Non-pigmented ciliary epithelial cell (primary cell): ENCODE measurements around the gene DNAJC17.

Experiments
- DNase-seq: peaks from one replicate; pipeline ENCODE4 v3.0.0-alpha.2; 2010; ENCODE audit warnings: low read depth

Gene DNAJC17

DNA sequence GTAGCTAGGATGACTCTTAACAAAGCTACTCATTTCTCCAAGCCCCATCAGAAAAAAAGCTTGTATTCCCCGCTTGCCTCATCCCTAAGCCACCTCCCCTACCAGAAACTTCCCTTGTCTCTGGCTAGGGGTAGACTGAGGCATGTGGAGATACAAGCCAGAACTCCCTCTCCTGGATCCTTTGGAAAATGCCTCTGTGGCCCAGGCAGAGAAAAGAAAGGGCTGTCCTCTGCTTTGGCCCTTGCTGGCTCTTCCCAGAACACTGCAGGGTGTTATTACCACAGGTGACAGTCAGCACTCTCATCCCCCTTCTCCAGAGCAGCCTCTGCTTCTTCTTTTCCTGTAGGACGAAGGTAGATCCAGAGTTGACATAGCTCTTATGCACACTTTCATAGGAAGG is 67.4 kb downstream of the DNAJC17 start:
- DNase-seq, result no peak

DNA sequence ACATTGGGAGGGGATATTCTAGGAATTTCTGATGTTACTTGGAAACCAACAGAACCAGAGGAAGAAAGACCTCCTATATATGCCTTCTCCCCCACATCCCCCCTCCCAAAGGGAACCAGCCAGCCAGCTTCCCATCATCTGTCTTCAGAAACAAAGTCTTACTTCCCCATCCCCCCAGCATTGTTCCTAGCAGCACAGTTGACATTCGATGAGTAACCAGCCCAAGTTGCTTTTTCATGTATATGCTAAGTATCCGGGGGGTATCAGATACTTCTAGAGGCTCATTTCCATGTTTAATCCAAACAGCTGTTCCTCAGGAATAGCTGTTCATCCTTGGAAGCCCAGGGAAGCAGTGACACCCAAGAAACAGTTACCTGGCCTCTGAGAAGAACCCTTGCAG is 68.2 kb downstream of the DNAJC17 start:
- no peak for DNase-seq

DNA sequence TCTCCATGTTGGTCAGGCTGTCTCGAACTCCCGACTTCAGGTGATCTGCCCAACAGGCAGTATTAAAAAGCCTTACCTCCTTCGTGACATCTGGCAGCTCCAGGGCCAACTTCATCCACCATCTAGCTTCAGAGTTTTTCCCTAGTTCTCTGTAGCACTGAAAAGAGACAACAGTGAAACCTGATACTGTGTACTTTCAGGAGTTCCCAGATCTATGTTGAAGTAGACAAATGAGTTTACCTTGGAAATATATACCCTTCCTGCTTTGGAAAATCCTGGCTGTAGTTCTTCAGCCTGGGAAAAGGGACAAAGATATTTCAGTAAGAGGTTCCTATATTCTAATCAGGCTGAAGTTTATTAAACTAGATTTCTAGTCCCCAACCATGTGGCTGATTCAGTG is 70.2 kb downstream of the DNAJC17 start:
- no peak for DNase-seq

DNA sequence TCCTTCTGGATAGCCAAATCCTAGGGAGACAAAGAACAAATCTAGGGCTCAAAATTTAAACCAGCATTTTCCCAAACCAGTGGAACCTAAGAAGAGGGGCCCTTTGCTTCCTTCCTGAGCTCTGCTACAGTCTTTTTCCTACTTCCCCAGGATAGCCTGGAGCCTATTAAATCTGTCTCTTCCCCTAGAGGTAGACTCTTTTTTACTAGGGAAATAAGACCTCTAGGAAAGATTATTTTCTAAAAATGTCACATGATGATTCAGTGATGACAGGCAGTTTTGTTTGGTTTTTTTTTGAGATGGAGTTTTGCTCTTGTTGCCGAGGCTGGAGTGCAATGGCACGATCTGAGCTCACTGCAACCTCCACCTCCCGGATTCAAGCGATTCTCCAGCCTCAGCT is 70.7 kb downstream of the DNAJC17 start:
- no peak for DNase-seq

DNA sequence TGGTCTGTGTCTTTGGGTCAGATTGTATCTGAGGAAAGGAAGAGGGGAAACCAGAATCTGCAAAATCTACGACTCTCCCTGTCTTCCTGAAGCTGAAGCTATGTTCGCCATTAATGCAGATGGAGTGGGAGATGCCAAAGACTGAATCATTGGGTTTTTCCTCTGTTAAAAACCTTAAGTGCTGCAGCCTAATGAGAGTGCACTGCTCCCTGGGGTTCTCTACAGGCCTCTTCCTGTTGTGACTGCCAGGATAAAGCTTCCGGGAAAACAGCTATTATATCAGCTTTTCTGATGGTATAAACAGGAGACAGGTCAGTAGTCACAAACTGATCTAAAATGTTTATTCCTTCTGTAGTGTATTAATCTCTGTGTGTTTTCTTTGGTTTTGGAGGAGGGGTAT is 76.2 kb downstream of the DNAJC17 start:
- no peak for DNase-seq

DNA sequence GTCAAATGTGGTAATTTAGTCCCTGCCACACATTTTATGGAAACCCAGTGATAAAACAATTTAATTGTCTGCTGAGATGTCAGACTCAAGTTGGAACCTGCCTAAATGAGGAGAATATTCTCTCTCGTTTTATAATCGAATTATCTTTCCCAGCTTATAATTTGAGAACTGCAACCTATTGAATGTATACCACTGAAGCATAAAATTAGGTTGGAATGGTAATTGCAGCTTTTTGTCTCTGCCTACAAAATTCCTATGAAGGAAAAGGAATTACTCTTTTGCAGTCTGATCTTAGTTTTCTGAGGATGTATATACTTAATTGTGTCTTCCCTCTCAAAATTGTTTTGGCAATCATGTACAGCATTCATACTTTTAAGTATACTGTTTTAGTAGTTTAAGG is 83.4 kb downstream of the DNAJC17 start:
- no peak for DNase-seq

DNA sequence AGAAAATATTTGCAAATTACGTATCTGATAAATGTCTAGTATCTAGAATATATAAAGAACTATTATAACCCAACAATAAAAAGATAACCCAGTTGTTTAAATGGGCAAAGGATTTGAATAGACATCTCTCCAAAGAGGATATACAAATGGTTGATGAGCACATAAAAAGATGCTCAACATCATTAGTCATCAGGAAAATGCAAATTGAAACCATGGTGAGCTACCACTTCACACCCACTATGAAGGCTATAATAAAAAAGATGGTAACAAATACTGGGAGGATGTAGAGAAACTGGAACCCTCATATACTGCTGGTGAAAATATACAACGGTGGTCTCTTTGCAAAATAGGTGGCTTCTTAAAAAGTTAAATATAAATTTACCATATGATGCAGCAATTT is 84.3 kb downstream of the DNAJC17 start:
- no peak for DNase-seq

DNA sequence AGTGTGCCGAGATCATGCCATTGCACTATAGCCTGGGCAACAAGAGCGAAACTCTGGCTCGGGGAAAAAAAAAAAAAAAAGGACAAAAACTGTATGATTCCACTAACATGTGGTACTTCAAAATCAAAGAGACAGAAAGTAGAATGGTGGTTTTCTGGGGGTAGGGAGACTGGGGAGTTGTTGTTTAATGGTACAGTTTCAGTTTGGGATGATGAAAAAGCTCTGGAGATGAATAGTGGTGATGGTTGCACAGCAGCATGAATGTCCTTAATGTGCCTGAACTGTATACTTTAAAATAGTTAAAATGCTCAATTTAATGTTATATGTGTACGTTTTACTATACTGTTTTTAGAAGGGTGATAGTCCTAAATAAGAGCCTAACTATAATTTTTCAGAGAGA is 84.9 kb downstream of the DNAJC17 start:
- no peak for DNase-seq

DNA sequence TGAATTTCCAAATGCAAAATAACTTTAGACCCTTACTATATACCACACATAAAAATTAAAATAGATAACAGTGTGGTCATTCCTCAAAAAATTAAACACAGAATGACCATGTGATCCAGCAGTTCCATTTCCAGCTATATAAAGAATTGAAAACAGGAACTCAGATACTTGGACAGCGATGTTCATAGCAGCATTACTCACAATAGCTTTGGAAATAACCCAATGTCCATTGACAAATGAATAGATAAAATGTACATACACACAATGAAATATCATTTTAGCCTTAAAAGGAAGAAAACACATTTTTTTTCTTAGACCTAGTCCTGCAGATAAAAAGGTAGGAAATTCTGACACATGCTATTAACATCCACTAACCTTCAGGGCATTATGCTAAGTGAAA is 85.6 kb downstream of the DNAJC17 start:
- DNase-seq, result no peak

DNA sequence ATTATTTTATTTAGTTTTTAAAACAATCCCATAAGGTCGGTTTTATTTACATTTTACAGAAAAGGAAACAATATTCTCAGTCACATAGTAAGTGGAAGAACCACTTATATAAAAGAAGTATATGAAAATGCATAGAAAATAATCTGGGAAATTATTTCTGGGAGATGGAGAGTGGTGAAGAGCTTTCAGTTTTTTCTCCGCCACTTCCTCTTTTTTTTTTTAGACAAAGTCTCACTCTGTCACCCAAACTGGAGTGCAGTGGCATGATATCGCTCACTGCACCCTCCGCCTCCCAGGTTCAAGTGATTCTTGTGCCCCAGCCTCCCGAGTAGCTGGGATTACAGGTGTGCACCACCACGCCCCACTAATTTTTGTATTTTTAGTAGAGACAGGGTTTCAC is 91.1 kb downstream of the DNAJC17 start:
- no peak for DNase-seq
